ENCODE results near the gene TRPM2.

DNA sequence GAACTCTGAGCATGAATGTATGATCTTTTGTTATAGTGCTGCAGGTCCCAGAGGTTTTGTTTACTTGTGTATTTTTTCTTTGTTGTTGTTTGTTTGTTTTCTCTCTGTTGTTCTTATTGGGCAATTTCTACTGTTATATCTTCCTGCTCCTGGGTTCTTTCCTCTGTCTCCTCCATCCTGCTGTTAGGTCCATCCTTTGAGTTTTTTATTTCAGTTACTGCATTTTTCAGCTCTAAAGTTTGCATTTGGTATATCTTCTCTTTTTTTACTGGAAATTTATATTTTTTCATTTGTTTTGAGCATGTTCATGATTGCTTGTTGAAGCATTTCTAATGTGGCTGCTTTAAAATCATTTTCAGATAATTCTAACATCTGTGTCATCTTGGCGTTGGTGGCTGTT is 9.9 kb downstream of the TRPM2 start:
- TF ChIP-seq TAF1 (IDR thresholded peaks at IDR 0.05; ENCODE audit: low read depth, low read length), result no peak
- no peak for TF ChIP-seq POLR2A (IDR thresholded peaks at IDR 0.05; ENCODE audit: low read depth, low read length)
- TF ChIP-seq POLR2AphosphoS5 (IDR thresholded peaks at IDR 0.05; ENCODE audit: low read depth, low read length), result no peak
- no peak for TF ChIP-seq PAX5 (IDR thresholded peaks at IDR 0.05; ENCODE audit: insufficient read depth, low read length, severe bottlenecking)
- no peak for TF ChIP-seq SPI1 (IDR thresholded peaks at IDR 0.05; ENCODE audit: low read depth, low read length)
